Measurements from ENCODE around the gene RANBP17.

GRCh38 chr5:170939178-170939577, 77.4 kb downstream of the RANBP17 start:
- TF ChIP-seq CTCF (conservative IDR thresholded peaks at IDR 0.05; ENCODE audit: low read depth in 2 of 2) (no peak), EZH2 (IDR thresholded peaks at IDR 0.05; ENCODE audit: low read depth, unreplicated experiment) (no peak)

Data from GM23338 (cell line).